CD4-positive, alpha-beta T cell treated with Interleukin-6 at 100 ng/mL for 8 hours (primary cell): ENCODE results near the gene SPRR1B.
"Not testable (repeated sequence)": the region's sequence is repeated elsewhere in the genome, so short reads cannot be mapped to it uniquely, and the experiment has no call there.

Experiments
- DNase-seq: peaks from one replicate; pipeline ENCODE4 v3.0.0-alpha.2; 2020; ENCODE audit warnings: mixed read lengths, low spot score

Gene SPRR1B, protein sequence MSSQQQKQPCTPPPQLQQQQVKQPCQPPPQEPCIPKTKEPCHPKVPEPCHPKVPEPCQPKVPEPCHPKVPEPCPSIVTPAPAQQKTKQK

DNA sequence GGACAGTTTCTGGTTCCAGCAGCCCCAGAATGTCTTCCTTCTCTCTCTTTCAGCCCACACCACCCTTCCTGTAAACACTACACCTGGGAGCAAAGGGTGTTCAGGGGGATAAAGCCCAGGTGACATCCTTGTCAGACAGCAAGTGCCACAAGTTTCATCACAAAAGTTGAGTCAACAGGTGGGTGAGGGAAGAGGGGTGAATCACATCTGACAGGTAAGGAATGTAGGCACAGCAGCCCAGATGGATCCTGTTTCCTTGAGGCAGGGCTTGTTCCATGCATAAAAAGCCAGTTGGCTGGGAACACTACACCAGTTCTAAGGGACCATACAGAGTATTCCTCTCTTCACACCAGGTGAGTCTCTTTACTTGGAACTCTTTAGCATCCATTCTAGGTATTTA lies at the start of gene SPRR1B:
SPRR1B (plus strand) TSS at position 309 of the 400 bp plus-strand sequence. CDS start 1,143 bp downstream, outside the sequence.
- DNase-seq, result no peak

DNA sequence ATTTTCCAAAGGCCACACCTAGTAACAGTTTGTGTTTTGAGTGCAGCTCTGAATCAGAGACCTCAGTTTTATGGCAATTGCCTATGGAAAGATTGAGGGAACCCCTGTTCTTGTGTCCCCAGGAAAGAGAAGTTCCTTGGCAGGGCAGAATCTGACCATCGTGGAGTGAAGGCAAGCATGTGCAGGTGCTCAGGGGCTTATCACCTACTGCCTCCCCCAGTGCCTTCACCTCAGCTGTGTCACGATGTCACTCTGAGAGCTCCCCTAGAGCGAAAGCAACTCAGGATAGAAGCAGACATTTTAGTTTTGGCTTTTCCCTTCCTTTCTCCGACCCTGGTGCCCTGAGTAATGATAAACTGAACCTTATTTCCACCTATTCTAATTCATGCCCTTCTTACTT lies 48.9 kb upstream of the SPRR1B start:
- no peak for DNase-seq

DNA sequence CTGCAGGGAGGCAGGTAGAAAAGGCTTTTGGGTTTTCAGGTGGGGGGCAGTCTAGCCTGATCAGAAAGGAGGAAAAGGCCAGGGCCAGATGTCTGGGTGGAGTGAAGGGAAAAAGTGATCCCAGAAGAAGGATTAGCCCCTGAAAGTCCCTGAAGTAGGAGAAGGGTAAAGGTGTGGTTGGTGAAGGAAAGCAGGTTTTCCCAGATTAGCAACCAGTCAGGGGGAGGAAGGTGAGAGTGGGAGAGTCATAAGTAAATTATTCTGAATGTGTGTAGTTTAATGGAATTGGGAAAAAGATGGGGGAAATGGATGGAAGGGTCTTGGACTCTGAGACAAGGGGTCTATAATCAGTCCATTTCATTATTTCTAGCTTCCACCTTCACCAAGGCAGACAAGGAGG lies 47.8 kb upstream of the SPRR1B start:
- no peak for DNase-seq

DNA sequence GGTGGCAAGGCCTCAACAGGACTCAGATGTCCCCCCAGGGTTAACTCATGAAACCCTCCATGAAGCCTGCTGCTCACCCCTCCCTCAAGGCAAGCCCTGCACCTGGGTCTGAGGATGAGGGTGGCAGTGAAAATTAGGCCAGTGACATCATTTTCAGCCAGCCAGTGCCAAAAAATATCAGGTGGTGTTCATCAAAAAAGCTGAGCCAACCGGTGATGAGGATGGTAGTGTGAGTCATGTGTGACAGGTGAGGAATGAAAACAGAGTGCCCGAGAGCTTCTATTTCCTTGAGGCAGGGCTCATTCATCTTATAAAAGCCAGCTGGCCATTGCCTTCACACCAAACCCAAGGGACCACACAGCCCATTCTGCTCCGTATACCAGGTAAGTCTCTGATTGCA lies 47.3 kb upstream of the SPRR1B start, which contains the start of gene SPRR1A:
SPRR1A (plus strand) TSS at position 339 of the 400 bp plus-strand sequence. CDS start 1,150 bp downstream, outside the sequence.
- no peak for DNase-seq

- DNase-seq, result no peak
Observed at GRCh38 chr1:152986578-152986977, 44.4 kb upstream of the SPRR1B start.

- DNase-seq, result no peak
Observed at GRCh38 chr1:152993186-152993585, 37.8 kb upstream of the SPRR1B start.

DNA sequence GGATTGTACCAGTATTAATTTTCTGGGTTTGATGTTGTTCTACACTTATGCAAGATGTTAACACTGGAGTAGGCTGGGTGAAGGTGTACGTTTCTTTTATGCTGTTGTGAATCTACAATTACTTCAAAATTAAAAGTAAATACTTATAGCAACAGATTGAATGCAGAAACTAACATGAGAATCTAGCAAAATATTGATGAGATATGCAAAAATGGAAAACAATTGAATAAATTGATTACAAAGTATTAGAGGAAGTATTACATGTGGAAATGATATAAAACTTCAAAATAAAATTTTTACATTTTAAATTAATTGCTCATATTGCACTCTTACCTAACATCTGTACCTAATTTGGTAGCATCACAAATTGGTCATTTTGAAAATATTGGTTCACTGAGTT lies 35.2 kb upstream of the SPRR1B start:
- DNase-seq, result no peak

DNA sequence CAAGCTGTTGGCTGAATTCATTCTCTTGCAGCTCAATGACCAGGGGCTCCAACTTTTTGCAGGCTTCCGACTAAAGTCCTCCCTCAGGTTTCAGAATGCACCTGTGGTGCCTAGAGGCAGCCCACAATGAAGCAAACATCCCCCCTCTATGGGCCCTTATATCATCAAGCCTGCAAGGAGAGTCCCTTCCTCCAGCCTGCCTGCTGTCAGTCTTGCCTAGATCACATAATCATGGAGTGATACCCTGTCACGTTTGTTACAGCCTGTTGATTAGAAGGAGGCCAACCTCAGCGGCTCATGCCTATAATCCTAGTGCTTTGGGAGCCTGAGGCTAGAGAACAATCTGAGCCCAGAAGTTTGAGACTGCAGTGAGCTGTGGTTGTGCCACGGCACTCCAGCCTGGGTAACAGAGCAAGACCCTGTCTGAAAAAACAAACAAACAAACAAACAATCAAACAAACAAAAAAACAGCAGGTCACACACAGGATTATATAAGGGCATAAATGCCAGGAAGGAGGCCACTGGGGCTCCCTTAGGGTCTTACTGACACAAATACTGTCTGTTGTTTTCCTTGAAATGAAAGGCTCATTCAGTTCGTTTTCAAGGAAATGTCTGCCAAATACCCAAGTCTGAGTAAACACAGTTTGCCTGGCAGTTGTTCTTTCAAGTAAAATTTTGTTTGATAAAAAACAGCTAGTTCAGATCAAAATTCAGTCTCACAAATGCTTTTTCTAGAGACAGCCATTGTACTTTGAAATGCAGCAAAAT lies 34.2 kb upstream of the SPRR1B start:
- DNase-seq, result no peak

DNA sequence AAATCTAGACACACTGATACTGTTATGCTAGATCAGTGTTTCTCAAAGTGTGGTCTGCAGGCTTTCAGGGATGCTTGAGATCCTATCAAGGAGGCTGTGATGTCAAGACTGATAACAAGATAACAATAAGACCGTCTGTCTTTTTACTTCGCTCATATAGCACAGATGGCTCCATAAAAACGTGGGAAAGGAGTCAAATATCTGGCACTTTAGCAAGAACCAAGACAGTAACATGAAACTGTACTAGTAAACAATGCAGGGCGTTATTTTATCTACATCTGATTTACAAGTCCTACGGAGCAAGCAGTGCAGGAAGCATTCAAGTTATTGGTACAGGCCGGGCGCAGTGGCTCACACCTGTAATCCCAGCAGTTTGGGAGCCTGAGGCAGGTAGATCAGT lies 33.1 kb upstream of the SPRR1B start:
- no peak for DNase-seq

DNA sequence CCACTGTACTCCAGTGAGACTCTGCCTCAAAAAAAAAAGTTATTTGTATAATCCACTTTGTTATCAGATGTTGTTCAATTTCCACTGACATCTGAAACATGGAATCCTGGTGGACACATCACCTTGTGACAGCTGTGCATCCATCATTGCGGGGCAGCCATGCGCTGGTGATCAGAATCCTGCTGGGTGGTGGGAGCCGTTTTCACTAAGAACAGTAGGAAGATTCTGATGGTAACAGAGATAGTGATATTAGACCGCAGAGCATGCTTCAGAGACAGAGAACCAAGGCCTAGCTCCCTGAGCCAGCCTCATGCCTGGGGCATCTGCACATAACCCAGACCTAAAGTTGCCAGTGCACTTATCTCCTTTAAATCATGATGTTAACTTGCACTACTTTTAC lies 32.5 kb upstream of the SPRR1B start:
- DNase-seq, result no peak

- no peak for DNase-seq
Observed at GRCh38 chr1:152999818-153000217, 31.2 kb upstream of the SPRR1B start.

DNA sequence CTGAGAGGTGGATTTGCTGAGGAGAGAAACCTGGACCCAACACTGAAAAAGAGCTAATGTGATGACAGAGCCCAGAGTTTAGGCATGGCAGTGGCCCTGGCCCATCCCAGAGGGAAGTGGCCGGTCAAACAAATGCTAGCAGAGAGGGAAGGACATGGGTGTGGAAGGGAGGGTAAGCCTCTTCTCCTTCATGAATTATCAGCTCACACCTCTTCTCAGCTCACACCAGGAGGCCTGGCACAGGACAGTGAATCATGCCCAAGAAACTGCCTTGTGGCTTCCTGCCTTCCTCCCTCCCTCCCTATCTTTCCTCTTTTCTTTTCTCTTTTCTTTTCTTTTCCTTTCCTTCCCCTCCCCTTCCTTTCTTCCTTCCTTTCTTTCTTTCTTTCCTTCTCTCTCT lies 30.7 kb upstream of the SPRR1B start:
- no peak for DNase-seq

DNA sequence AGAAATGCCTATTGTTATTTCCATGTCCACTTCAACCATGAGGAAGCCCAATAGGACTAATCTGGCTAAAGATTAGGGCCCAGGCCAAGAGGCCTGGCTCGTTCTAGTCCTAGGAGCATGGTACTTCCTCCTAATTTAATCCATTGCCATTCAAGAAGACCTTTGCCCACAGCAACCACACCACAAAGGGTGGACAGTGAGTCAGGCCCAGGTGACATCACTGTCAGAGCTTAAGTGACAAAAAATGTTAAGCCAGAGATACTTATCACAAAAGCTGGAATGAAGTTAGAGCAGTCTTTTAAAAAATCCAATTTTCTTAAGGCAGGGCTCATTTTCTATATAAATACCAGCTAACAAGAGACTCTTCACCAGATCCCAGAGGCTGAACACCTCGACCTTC lies 29.6 kb upstream of the SPRR1B start, which contains the start of gene SPRR3:
SPRR3 (plus strand) TSS at position 368 of the 400 bp plus-strand sequence. CDS start 1,272 bp downstream, outside the sequence.
- DNase-seq, result no peak

GRCh38 chr1:153011235-153011758 lies 19.7 kb upstream of the SPRR1B start:
- not testable (repeated sequence) for DNase-seq

DNA sequence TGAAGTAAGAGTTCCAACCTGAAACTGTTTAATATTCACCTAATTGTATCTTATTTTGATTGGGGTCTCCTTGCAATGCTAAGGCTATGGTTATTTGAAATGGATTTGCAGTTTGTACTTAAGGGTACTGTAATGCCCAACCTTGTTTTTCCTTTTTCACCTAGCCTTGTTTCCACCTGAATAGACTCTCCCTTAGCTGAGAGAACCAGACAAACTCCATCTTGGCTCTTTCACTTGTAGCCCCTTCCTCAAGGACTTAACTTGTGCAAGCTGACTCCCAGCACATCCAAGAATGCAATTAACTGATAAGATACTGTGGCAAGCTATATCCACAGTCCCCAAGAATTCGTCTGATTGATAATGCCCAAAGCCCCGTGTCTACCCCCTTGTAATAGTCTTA lies 9.2 kb upstream of the SPRR1B start:
- not testable (repeated sequence) for DNase-seq

- not testable (repeated sequence) for DNase-seq
Observed at GRCh38 chr1:153022340-153022739, 8.7 kb upstream of the SPRR1B start.

GRCh38 chr1:153023109-153023508 lies 7.9 kb upstream of the SPRR1B start:
- DNase-seq, result no peak

GRCh38 chr1:153024413-153024812 lies 6.6 kb upstream of the SPRR1B start:
- no peak for DNase-seq

DNA sequence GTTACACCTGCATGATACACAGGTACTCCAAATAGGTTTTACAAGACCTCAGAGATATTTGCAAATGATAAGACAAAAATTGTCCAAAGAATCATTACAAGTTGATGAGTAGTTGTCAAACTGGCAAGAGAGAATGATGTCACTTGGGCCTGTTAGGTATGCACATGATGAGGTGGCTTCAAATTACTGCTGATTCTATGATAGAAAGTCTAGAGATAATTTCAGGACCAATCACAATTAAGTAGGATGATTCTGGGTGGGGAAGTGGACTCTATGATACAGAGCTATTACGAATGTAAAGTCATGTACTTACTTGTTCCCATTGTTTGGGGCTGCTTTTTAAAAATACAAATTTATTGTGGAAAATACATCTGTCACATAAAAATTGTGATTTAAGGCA lies 5.2 kb upstream of the SPRR1B start:
- DNase-seq, result no peak

GRCh38 chr1:153028766-153029165 lies 2.2 kb upstream of the SPRR1B start:
- DNase-seq, result no peak

GRCh38 chr1:153032073-153032472 lies 1.1 kb downstream of the SPRR1B start:
- no peak for DNase-seq

- no peak for DNase-seq
Observed at GRCh38 chr1:153032677-153033308, 1.8 kb downstream of the SPRR1B start.

DNA sequence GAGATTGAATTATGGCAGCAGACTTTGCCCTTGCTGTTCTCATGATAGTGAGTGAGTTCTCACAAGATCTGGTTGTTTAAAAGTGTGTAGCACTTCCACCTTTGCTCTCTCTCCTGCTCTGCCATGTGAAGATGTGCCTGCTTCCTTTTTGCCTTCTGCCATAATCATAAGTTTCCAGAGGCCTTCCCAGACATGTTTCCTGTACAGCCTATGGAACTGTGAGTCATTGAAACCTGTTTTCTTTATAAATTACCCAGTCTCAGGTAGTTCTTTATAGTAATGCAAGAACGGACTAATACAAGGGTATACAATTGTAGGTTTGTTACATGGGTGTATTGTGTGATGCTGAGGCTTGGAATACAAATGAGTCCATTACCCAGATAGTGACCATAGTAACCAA lies 4.2 kb downstream of the SPRR1B start:
- DNase-seq, result no peak
